GM12873 (cell line): Measurements from ENCODE around the gene SEH1L.

Source experiments
- CTCF ChIP-seq: IDR thresholded peaks from 2 replicates; pipeline ENCODE4 v1.5.1; 2012; ENCODE audit warnings: low read depth, mild to moderate bottlenecking, moderate library complexity, low read length, control low read depth; ENCODE audit not compliant: insufficient read depth; ENCODE audit errors: missing control alignments

The SEH1L gene

GRCh38 chr18:13026583-13027270, 78.9 kb downstream of the SEH1L start:
- TF ChIP-seq CTCF = no peak

- no peak for TF ChIP-seq CTCF
Observed at GRCh38 chr18:13028869-13029268, 81.1 kb downstream of the SEH1L start.

- no peak for TF ChIP-seq CTCF
Observed at GRCh38 chr18:13032173-13032572, 84.4 kb downstream of the SEH1L start.

- no peak for TF ChIP-seq CTCF
Observed at GRCh38 chr18:13035249-13035914, 87.6 kb downstream of the SEH1L start.

- no peak for TF ChIP-seq CTCF
Observed at GRCh38 chr18:13036622-13037320, 89.0 kb downstream of the SEH1L start.
